Activated CD4-positive, alpha-beta memory T cell treated with anti-CD3 and anti-CD28 coated beads, Interleukin-2, amount 10 ng/mL, durations not matched to agents 7 days and 5 days (primary cell): Measurements from ENCODE around the gene RNU7-1. TPM values are rescaled to one million over a fixed set of nuclear protein-coding genes. Genes with fewer than 3 reads are reported as not detected.
A peak's percentile ranks its signal among the peaks of the same experiment; 100 is the strongest.

Source experiments
- CTCF ChIA-PET: fragments of 350-600 bp; sonication (Branson Sonifier 250); formaldehyde crosslinking; loops from one replicate; lab custom pipeline; 2021; ENCODE audit warnings: antibody characterized with exemption, inconsistent platforms; lab: Charles Lee
- POLR2A ChIA-PET: fragments of 350-600 bp; sonication (Branson Sonifier 250); formaldehyde crosslinking; loops from one replicate; lab custom pipeline; 2021; ENCODE audit warnings: antibody characterized with exemption; lab: Charles Lee
- DNase-seq: peaks from one replicate; pipeline ENCODE4 v3.0.0-alpha.2; 2020
- H3K27ac Mint-ChIP-seq: one replicate; pipeline ENCODE4 v1.8.0; 2021; ENCODE audit warnings: mild to moderate bottlenecking, mixed read lengths
- H3K27me3 Mint-ChIP-seq: one replicate; pipeline ENCODE4 v1.8.0; 2021; ENCODE audit warnings: mixed read lengths
- H3K36me3 Mint-ChIP-seq: one replicate; pipeline ENCODE4 v1.8.0; 2021; ENCODE audit warnings: low read depth, mixed read lengths
- H3K4me1 Mint-ChIP-seq: one replicate; pipeline ENCODE4 v1.8.0; 2021; ENCODE audit warnings: mixed read lengths
- H3K4me3 Mint-ChIP-seq: one replicate; pipeline ENCODE4 v1.8.0; 2021; ENCODE audit warnings: mild to moderate bottlenecking, mixed read lengths
- H3K9me3 Mint-ChIP-seq: one replicate; pipeline ENCODE4 v1.8.0; 2021; ENCODE audit warnings: mixed read lengths
- total RNA-seq, 2 experiments: library from RNA; stranded (reverse); gene quantifications; one replicate each; pipeline ENCODE4 v1.2.3, GENCODE V29; 2021

Gene RNU7-1
- total RNA-seq, 2 experiments from 2014 or later, result not detected

GRCh38 chr12:6957741-6958608 lies 14.4 kb downstream of the RNU7-1 start:
- POLR2A ChIA-PET, result interaction anchor here (0.5 to 13.2 kb wide), 23 partner anchors 10 to 422 kb away, joined by 3 to 1188 read pairs (median 7); partner anchors contain the start of genes ATN1, C12orf57, C1RL and CDCA3
- H3K4me3 Mint-ChIP-seq, result peak overlapping the region; percentile 88

GRCh38 chr12:6958609-6959057 lies 15.0 kb downstream of the RNU7-1 start:
- peaks cover 93% of the 10 kb centered on the region for H3K4me1 Mint-ChIP-seq

More at GRCh38 chr12:6957741-6958608, 14.4 kb downstream of the RNU7-1 start:
- Mint-ChIP-seq H3K27ac (peak overlapping the region; percentile 99), H3K4me1 (peaks cover 99% of the 10 kb centered on the region), H3K27me3 (no peaks in the 10 kb centered on the region), H3K36me3 (peaks cover 88% of the 10 kb centered on the region), H3K9me3 (no peaks in the 10 kb centered on the region)
- CTCF ChIA-PET, result interaction anchor here (0.6 to 12.2 kb wide), 8 partner anchors 10 to 205 kb away, joined by 3 to 465 read pairs (median 8); partner anchors contain the start of genes C12orf57, LPCAT3, MLF2 and PTPN6
- DNase-seq, result no peak

GRCh38 chr12:6959058-6959804 lies 15.6 kb downstream of the RNU7-1 start:
- Mint-ChIP-seq H3K4me1 (peaks cover 92% of the 10 kb centered on the region), H3K4me3 (peak overlapping the region; percentile 88), H3K9me3 (no peaks in the 10 kb centered on the region), H3K27ac (peak overlapping the region; percentile 99), H3K27me3 (no peaks in the 10 kb centered on the region), H3K36me3 (peaks cover 76% of the 10 kb centered on the region)
- ChIA-PET CTCF (interaction anchor here (1.0 to 12.2 kb wide), 10 partner anchors 9 to 422 kb away, joined by 3 to 465 read pairs (median 8); partner anchors contain the start of genes C12orf57, LPCAT3, PTPN6 and RNU7-1), POLR2A (interaction anchor here (0.7 to 13.2 kb wide), 21 partner anchors 9 to 270 kb away, joined by 3 to 1188 read pairs (median 9); partner anchors contain the start of genes ATN1, C12orf57, C1RL and CDCA3)
- DNase-seq, result peak; percentile 78

More at GRCh38 chr12:6958609-6959057, 15.0 kb downstream of the RNU7-1 start:
- peak overlapping the region; percentile 99 for H3K27ac Mint-ChIP-seq
- H3K27me3 Mint-ChIP-seq, result no peaks in the 10 kb centered on the region
- H3K36me3 Mint-ChIP-seq, result peaks cover 82% of the 10 kb centered on the region
- H3K9me3 Mint-ChIP-seq, result no peaks in the 10 kb centered on the region
- H3K4me3 Mint-ChIP-seq, result peak overlapping the region; percentile 88
- ChIA-PET CTCF (interaction anchor here (1.0 to 12.2 kb wide), 9 partner anchors 10 to 205 kb away, joined by 3 to 465 read pairs (median 7); partner anchors contain the start of genes C12orf57, LPCAT3, MLF2 and PTPN6), POLR2A (interaction anchor here (0.7 to 13.2 kb wide), 21 partner anchors 10 to 269 kb away, joined by 3 to 1188 read pairs (median 9); partner anchors contain the start of genes ATN1, C12orf57, C1RL and CDCA3)
- no peak for DNase-seq

GRCh38 chr12:6959805-6960592 lies 16.4 kb downstream of the RNU7-1 start:
- H3K36me3 Mint-ChIP-seq, result peaks cover 70% of the 10 kb centered on the region
- H3K27ac Mint-ChIP-seq, result peak overlapping the region; percentile 99
- ChIA-PET CTCF (interaction anchor here (0.6 to 12.2 kb wide), 11 partner anchors 9 to 422 kb away, joined by 3 to 465 read pairs (median 9); partner anchors contain the start of genes C12orf57, LPCAT3, PTPN6 and RNU7-1), POLR2A (interaction anchor here (0.8 to 13.2 kb wide), 18 partner anchors 9 to 207 kb away, joined by 3 to 1188 read pairs (median 14); partner anchors contain the start of genes ATN1, C12orf57, C1RL and CDCA3)
- no peak for DNase-seq
- peaks cover 92% of the 10 kb centered on the region for H3K4me1 Mint-ChIP-seq
- peak overlapping the region; percentile 88 for H3K4me3 Mint-ChIP-seq
- H3K27me3 Mint-ChIP-seq, result no peaks in the 10 kb centered on the region
- no peaks in the 10 kb centered on the region for H3K9me3 Mint-ChIP-seq

GRCh38 chr12:6960593-6961277 lies 17.1 kb downstream of the RNU7-1 start:
- peak; percentile 70 for DNase-seq
- no peaks in the 10 kb centered on the region for H3K27me3 Mint-ChIP-seq
- H3K9me3 Mint-ChIP-seq, result no peaks in the 10 kb centered on the region
- POLR2A ChIA-PET, result interaction anchor here (0.8 to 13.2 kb wide), 19 partner anchors 9 to 271 kb away, joined by 3 to 1188 read pairs (median 8); partner anchors contain the start of genes ATN1, C12orf57, C1RL and CDCA3
- CTCF ChIA-PET, result interaction anchor here (0.6 to 12.2 kb wide), 11 partner anchors 8 to 423 kb away, joined by 3 to 465 read pairs (median 9); partner anchors contain the start of genes C12orf57, PTPN6, RNU7-1 and SPSB2
- H3K4me3 Mint-ChIP-seq, result peak overlapping the region; percentile 74
- peaks cover 93% of the 10 kb centered on the region for H3K4me1 Mint-ChIP-seq
- H3K36me3 Mint-ChIP-seq, result peaks cover 71% of the 10 kb centered on the region
- H3K27ac Mint-ChIP-seq, result peak overlapping the region; percentile 99

GRCh38 chr12:6961278-6961694 lies 17.7 kb downstream of the RNU7-1 start:
- ChIA-PET CTCF (interaction anchor here (0.6 to 12.2 kb wide), 9 partner anchors 8 to 151 kb away, joined by 3 to 465 read pairs (median 9); partner anchors contain the start of genes C12orf57, PTPN6, RNU7-1 and SPSB2), POLR2A (interaction anchor here (0.6 to 13.2 kb wide), 19 partner anchors 9 to 272 kb away, joined by 3 to 1188 read pairs (median 6); partner anchors contain the start of genes ATN1, C12orf57, C1RL and CDCA3)
- H3K27me3 Mint-ChIP-seq, result no peaks in the 10 kb centered on the region
- H3K4me3 Mint-ChIP-seq, result peak overlapping the region; percentile 74
- DNase-seq, result peak; percentile 89
- peaks cover 71% of the 10 kb centered on the region for H3K36me3 Mint-ChIP-seq
- peaks cover 91% of the 10 kb centered on the region for H3K4me1 Mint-ChIP-seq
- H3K27ac Mint-ChIP-seq, result peak overlapping the region; percentile 99
- H3K9me3 Mint-ChIP-seq, result no peaks in the 10 kb centered on the region

GRCh38 chr12:6961695-6962284 lies 18.2 kb downstream of the RNU7-1 start:
- Mint-ChIP-seq H3K4me3 (peak overlapping the region; percentile 74), H3K9me3 (no peaks in the 10 kb centered on the region), H3K27ac (peak overlapping the region; percentile 99), H3K4me1 (peaks cover 88% of the 10 kb centered on the region), H3K36me3 (peaks cover 68% of the 10 kb centered on the region), H3K27me3 (no peaks in the 10 kb centered on the region)
- ChIA-PET CTCF (interaction anchor here (0.6 to 12.2 kb wide), 8 partner anchors 14 to 151 kb away, joined by 3 to 465 read pairs (median 10); partner anchors contain the start of genes C12orf57, PTPN6, RNU7-1 and SPSB2), POLR2A (interaction anchor here (0.6 to 13.2 kb wide), 18 partner anchors 8 to 238 kb away, joined by 3 to 1188 read pairs (median 7); partner anchors contain the start of genes ATN1, C12orf57, C1RL and CDCA3)
- DNase-seq, result peak; percentile 69

- H3K4me1 Mint-ChIP-seq, result peaks cover 85% of the 10 kb centered on the region
- H3K27me3 Mint-ChIP-seq, result no peaks in the 10 kb centered on the region
- H3K9me3 Mint-ChIP-seq, result no peaks in the 10 kb centered on the region
- no peak for DNase-seq
- CTCF ChIA-PET, result interaction anchor here (1.7 to 12.2 kb wide), 6 partner anchors 14 to 93 kb away, joined by 5 to 465 read pairs (median 10); partner anchors contain the start of genes C12orf57, PTPN6, RNU7-1 and SPSB2
- peaks cover 66% of the 10 kb centered on the region for H3K36me3 Mint-ChIP-seq
- POLR2A ChIA-PET, result interaction anchor here (1.0 to 13.2 kb wide), 14 partner anchors 8 to 210 kb away, joined by 3 to 1188 read pairs (median 13); partner anchors contain the start of genes ATN1, C12orf57, C1RL and CDCA3
- peak overlapping the region; percentile 99 for H3K27ac Mint-ChIP-seq
- H3K4me3 Mint-ChIP-seq, result peak overlapping the region; percentile 74
Observed at GRCh38 chr12:6962285-6963015, 18.8 kb downstream of the RNU7-1 start.

GRCh38 chr12:6963016-6963731 lies 19.6 kb downstream of the RNU7-1 start:
- Mint-ChIP-seq H3K36me3 (peaks cover 65% of the 10 kb centered on the region), H3K9me3 (no peaks in the 10 kb centered on the region), H3K27me3 (no peaks in the 10 kb centered on the region), H3K4me3 (no peak overlapping the region), H3K27ac (peak overlapping the region; percentile 65), H3K4me1 (peaks cover 84% of the 10 kb centered on the region)
- DNase-seq, result no peak
- ChIA-PET POLR2A (interaction anchor here (1.4 to 13.2 kb wide), 7 partner anchors 15 to 112 kb away, joined by 3 to 1188 read pairs (median 5); partner anchors contain the start of genes C12orf57, CDCA3, ENO2 and PTPN6), CTCF (interaction anchor here (2.0 to 12.2 kb wide), 5 partner anchors 15 to 150 kb away, joined by 7 to 465 read pairs (median 12); partner anchors contain the start of genes C12orf57, PTPN6 and RNU7-1)
